Measurements from ENCODE around the gene KCNK13.

- TF ChIP-seq GATA3 (IDR thresholded peaks at IDR 0.05; ENCODE audit: low read depth, low read length) (no peak), GATA2 (IDR thresholded peaks at IDR 0.05; ENCODE audit: low read depth, low read length) (no peak)
These were observed 21.4 kb upstream of the KCNK13 start for GRCh38 chr14:90040411-90040810.
